HUES6 (cell line): ENCODE measurements around the gene RAI2.

Experiments used
- H3K27ac ChIP-seq: 2 replicates; pipeline ENCODE4 v1.7.0; 2013; ENCODE audit warnings: low read depth, mild to moderate bottlenecking, low read length, inconsistent platforms
- H3K27me3 ChIP-seq: 2 replicates; pipeline ENCODE4 v1.6.1; 2013; ENCODE audit warnings: low read length; ENCODE audit not compliant: control insufficient read depth, insufficient read depth
- H3K36me3 ChIP-seq: 2 replicates; pipeline ENCODE4 v1.6.1; 2013; ENCODE audit warnings: low read length; ENCODE audit not compliant: control insufficient read depth, insufficient read depth
- H3K4me1 ChIP-seq: 2 replicates; pipeline ENCODE4 v1.6.1; 2013; ENCODE audit warnings: low read length; ENCODE audit not compliant: control insufficient read depth, insufficient read depth
- H3K4me3 ChIP-seq: 2 replicates; pipeline ENCODE4 v1.5.1; 2013; ENCODE audit warnings: low read depth, low read length
- H3K9ac ChIP-seq: one replicate; pipeline ENCODE4 v1.6.1; 2013; ENCODE audit warnings: mild to moderate bottlenecking, low read length
- H3K9me3 ChIP-seq: 2 replicates; pipeline ENCODE4 v1.6.1; 2013; ENCODE audit warnings: low read depth, low read length; ENCODE audit not compliant: control insufficient read depth, insufficient read depth

The RAI2 gene

DNA sequence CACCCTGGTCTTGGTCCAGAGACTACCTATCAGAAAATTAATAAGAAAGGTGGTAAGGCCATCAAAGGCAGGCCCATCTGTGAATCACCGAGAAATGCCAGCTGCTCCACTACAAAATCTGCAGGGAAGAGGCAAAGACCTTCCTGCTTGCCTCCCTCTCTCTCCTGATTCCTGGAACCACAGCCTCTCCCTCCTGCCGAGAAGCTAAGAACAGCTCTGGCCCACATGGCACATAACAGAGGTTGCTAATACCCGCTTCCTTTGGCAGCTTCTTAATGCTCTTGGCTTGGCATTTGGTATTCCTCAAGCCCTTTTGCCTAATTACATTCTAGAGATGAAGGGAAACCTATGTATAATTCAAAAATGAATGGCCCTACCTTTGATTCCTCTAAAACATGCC, 32.9 kb downstream of the RAI2 start:
- Histone ChIP-seq H3K36me3 (no peaks in the 10 kb centered on the region), H3K9ac (no peak overlapping the region), H3K4me3 (no peak overlapping the region), H3K27me3 (peaks cover 36% of the 10 kb centered on the region), H3K4me1 (no peaks in the 10 kb centered on the region), H3K9me3 (0 out of 2 replicates have a peak, but pooled peaks cover 6% of the 10 kb centered on the region), H3K27ac (no peak overlapping the region)

GRCh38 chrX:17826609-17827496, 34.2 kb downstream of the RAI2 start:
- H3K4me1 ChIP-seq = no peaks in the 10 kb centered on the region
- no peak overlapping the region for H3K4me3 ChIP-seq
- no peak overlapping the region for H3K27ac ChIP-seq
- H3K36me3 ChIP-seq = no peaks in the 10 kb centered on the region
- H3K9me3 ChIP-seq = 0 out of 2 replicates have a peak, but pooled peaks cover 6% of the 10 kb centered on the region
- no peak overlapping the region for H3K9ac ChIP-seq
- H3K27me3 ChIP-seq = peaks cover 34% of the 10 kb centered on the region

- Histone ChIP-seq H3K27me3 (peaks cover 27% of the 10 kb centered on the region; the same call in 1 of the 2 replicates), H3K27ac (no peak overlapping the region), H3K9ac (no peak overlapping the region), H3K4me3 (no peak overlapping the region), H3K4me1 (no peaks in the 10 kb centered on the region), H3K9me3 (0 out of 2 replicates have a peak, but pooled peaks cover 6% of the 10 kb centered on the region), H3K36me3 (no peaks in the 10 kb centered on the region)
These were observed 36.1 kb downstream of the RAI2 start for GRCh38 chrX:17824980-17825379.

DNA sequence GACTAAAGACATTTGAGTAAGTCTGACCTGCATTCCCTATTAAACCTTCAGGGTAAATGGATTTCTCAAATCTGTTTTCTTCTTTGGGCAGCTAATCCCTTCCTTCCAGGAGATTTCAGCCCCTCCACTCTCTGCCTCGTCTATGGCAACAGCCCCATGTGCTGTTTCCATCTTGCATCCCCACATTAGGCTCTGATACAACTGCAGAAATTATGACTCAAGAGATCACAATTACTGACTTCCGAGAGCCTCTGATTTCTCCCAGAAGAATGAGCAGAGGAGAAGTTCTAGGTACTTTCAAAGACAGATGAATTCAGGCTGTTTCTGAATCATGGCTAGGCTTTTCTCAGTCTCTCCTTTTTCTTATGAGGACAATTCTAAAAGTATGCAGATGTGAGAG, 38.7 kb downstream of the RAI2 start:
- Histone ChIP-seq H3K36me3 (no peaks in the 10 kb centered on the region), H3K4me3 (no peak overlapping the region), H3K27ac (no peak overlapping the region), H3K4me1 (no peaks in the 10 kb centered on the region), H3K9ac (no peak overlapping the region), H3K9me3 (0 out of 2 replicates have a peak, but pooled peaks cover 6% of the 10 kb centered on the region), H3K27me3 (peaks cover 18% of the 10 kb centered on the region; the same call in 1 of the 2 replicates)

GRCh38 chrX:17820100-17820499, 41.0 kb downstream of the RAI2 start:
- Histone ChIP-seq H3K4me3 (no peak overlapping the region), H3K27me3 (peaks cover 22% of the 10 kb centered on the region; the same call in 1 of the 2 replicates), H3K9ac (no peak overlapping the region), H3K27ac (no peak overlapping the region), H3K36me3 (no peaks in the 10 kb centered on the region), H3K4me1 (peaks cover 5% of the 10 kb centered on the region; the same call in 1 of the 2 replicates), H3K9me3 (no peaks in the 10 kb centered on the region)

- Histone ChIP-seq H3K4me3 (no peak overlapping the region), H3K27ac (no peak overlapping the region), H3K9me3 (no peaks in the 10 kb centered on the region), H3K27me3 (peaks cover 22% of the 10 kb centered on the region; the same call in 1 of the 2 replicates), H3K36me3 (no peaks in the 10 kb centered on the region), H3K4me1 (peaks cover 11% of the 10 kb centered on the region; the same call in 1 of the 2 replicates), H3K9ac (no peak overlapping the region)
These were observed 42.4 kb downstream of the RAI2 start for GRCh38 chrX:17818726-17819125.

DNA sequence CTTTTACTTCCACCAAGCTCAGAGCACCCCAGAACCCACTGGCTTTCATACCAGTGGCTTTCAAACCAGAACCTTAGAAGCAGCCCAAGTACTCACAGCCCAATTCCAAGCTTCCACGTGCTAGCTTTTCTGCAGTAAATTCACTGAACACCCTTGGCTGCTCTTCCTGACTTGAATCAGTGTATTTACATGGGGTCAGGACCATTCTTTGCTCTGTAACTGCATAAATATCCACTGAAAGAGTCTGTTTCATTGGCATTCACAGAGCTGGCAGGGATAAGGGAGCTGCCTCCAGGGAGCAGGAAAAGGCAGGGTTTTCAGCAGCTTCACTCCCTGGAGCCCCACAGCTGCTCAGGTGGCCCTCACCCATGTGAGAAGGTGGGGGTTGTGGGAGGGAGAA, 43.8 kb downstream of the RAI2 start:
- Histone ChIP-seq H3K36me3 (no peaks in the 10 kb centered on the region), H3K9me3 (no peaks in the 10 kb centered on the region), H3K9ac (no peak overlapping the region), H3K27ac (no peak overlapping the region), H3K4me3 (no peak overlapping the region), H3K27me3 (peaks cover 15% of the 10 kb centered on the region; the same call in 1 of the 2 replicates), H3K4me1 (peaks cover 11% of the 10 kb centered on the region; the same call in 1 of the 2 replicates)

- peaks cover 9% of the 10 kb centered on the region; the same call in 1 of the 2 replicates for H3K27me3 ChIP-seq
- H3K4me1 ChIP-seq = peaks cover 11% of the 10 kb centered on the region; the same call in 1 of the 2 replicates
- no peak overlapping the region for H3K9ac ChIP-seq
- no peaks in the 10 kb centered on the region for H3K9me3 ChIP-seq
- no peaks in the 10 kb centered on the region for H3K36me3 ChIP-seq
- no peak overlapping the region for H3K4me3 ChIP-seq
- H3K27ac ChIP-seq = no peak overlapping the region
These were observed 46.5 kb downstream of the RAI2 start for GRCh38 chrX:17814557-17814956.

GRCh38 chrX:17814059-17814458, 47.0 kb downstream of the RAI2 start:
- H3K4me3 ChIP-seq = no peak overlapping the region
- H3K9me3 ChIP-seq = no peaks in the 10 kb centered on the region
- H3K4me1 ChIP-seq = peaks cover 11% of the 10 kb centered on the region; the same call in 1 of the 2 replicates
- H3K9ac ChIP-seq = no peak overlapping the region
- no peak overlapping the region for H3K27ac ChIP-seq
- no peaks in the 10 kb centered on the region for H3K36me3 ChIP-seq
- H3K27me3 ChIP-seq = peaks cover 7% of the 10 kb centered on the region; the same call in 1 of the 2 replicates

DNA sequence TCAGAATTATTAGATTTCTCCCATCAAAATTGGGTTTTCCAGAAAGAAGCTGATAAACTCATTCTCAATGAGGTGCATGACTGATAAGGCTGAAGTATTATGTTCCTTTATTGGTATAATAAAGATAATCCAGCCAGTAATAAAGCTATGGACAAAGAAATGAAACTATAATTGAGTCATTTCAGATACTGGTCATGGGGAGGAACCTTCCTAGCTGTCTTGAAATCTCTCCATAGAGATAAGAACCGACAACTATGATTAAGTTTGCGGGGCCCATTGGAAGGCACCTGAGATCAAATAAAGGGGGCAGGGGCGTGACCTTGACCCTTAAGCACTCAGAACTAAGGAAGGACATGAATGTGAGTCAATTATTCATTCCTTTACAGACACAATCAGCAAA, 47.8 kb downstream of the RAI2 start:
- peaks cover 11% of the 10 kb centered on the region; the same call in 1 of the 2 replicates for H3K4me1 ChIP-seq
- H3K36me3 ChIP-seq = no peaks in the 10 kb centered on the region
- no peaks in the 10 kb centered on the region for H3K9me3 ChIP-seq
- H3K9ac ChIP-seq = no peak overlapping the region
- peaks cover 7% of the 10 kb centered on the region; the same call in 1 of the 2 replicates for H3K27me3 ChIP-seq
- no peak overlapping the region for H3K27ac ChIP-seq
- H3K4me3 ChIP-seq = no peak overlapping the region

DNA sequence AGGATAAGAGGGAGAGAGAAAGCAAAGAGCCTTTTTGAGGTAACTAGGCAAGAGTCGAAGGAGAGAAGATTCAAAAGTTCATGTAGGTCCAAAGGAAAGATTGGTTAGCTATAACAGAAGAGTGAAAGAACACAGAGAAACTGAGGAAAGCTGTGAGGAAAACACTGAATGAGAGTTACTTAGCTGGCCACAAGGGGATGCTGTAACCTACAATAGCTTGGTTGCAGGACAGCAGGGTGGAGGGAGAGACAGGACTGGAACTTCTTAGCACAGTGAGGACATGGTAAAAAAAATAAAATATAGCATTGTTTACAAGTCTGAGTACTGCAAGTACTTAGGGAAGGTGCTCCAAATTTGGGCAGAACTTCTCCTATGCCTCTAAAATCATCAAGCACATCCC, 48.3 kb downstream of the RAI2 start:
- Histone ChIP-seq H3K36me3 (no peaks in the 10 kb centered on the region), H3K27ac (no peak overlapping the region), H3K9ac (no peak overlapping the region), H3K4me1 (peaks cover 11% of the 10 kb centered on the region; the same call in 1 of the 2 replicates), H3K27me3 (peaks cover 7% of the 10 kb centered on the region; the same call in 1 of the 2 replicates), H3K9me3 (no peaks in the 10 kb centered on the region), H3K4me3 (no peak overlapping the region)
